Left renal pelvis (tissue), 4 donors: ENCODE measurements around the gene TPRG1L. TPM values are rescaled to one million over a fixed set of nuclear protein-coding genes. Genes with fewer than 3 reads are reported as not detected.
"Not testable (repeated sequence)": the region's sequence is repeated elsewhere in the genome, so short reads cannot be mapped to it uniquely, and the experiment has no call there.

Source experiments
- DNase-seq, 4 donors: peaks; one replicate each; pipeline ENCODE4 v3.0.0-alpha.2; 2013; ENCODE audit warnings: low read depth in 4 of 4, low spot score in 3 of 4
- polyA plus RNA-seq, 4 donors: library from polyadenylated mRNA; unstranded; fragments of 120-200 nt; gene quantifications; one replicate each; pipeline ENCODE4 v1.2.1, GENCODE V29; 2013; ENCODE audit not compliant: insufficient read length in 4 of 4

The TPRG1L gene
- polyA plus RNA-seq, 4 donors: 35.9 to 45.0 (median 40.6) TPM

GRCh38 chr1:3607703-3608065, 17.1 kb upstream of the TPRG1L start:
- DNase-seq: no peak

- no peak for DNase-seq
These were observed 16.7 kb upstream of the TPRG1L start for GRCh38 chr1:3608154-3608553.

- no peak for DNase-seq
These were observed 15.6 kb upstream of the TPRG1L start for GRCh38 chr1:3609016-3609768.

- DNase-seq: no peak
These were observed 14.9 kb upstream of the TPRG1L start for GRCh38 chr1:3609769-3610526.

GRCh38 chr1:3610527-3611169, 14.2 kb upstream of the TPRG1L start:
- DNase-seq: no peak

DNA sequence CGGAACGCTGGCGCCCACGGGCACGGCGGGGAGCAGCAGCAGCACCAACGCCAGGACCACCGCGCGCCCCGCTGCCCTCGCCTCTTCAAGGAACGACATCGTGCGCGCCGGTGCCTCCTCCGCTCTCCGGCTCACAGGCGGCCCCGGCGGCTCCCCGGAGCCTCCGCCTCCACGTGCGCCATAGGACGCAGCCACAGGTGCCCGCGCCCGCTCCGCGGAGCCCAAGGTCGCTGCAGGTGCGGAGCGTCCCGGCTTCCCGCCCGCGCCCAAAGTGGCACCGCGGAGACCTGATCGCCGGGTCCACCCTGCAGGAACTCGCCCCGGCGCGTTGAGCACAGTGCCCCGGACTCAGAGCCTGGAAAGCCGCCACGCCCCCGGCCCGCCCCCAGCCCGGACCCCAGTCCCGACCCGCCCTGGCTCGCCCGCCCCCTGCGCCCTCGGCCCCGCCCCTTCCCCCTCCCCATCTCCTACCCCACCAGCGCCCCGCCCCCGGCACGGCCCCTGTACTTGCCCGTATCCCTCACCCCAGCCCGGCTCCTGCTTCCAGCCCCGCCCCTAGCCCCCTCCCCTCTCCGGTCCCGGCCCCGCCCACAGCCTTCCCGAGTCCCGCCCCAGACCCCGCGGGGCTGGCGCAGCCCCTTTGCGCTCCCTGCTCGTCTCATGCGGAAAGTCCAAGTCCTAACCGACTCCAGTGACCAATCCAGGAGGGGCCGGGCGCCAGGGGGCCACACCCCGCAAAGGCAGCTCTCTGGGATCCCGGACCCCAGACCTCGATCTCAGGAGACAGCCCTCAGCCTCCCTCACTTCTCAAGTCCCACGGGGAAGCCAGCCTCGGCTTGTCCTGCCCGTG, 13.4 kb upstream of the TPRG1L start, which contains the start of gene MEGF6:
Gene MEGF6 (minus strand): TSS at position 339 of the 850 bp plus-strand sequence. CDS start 240 bp downstream, at position 99.
- DNase-seq: peak in 2 of 4 donors; percentile 65 to 75

GRCh38 chr1:3612123-3612522, 12.7 kb upstream of the TPRG1L start:
- DNase-seq: no peak

DNA sequence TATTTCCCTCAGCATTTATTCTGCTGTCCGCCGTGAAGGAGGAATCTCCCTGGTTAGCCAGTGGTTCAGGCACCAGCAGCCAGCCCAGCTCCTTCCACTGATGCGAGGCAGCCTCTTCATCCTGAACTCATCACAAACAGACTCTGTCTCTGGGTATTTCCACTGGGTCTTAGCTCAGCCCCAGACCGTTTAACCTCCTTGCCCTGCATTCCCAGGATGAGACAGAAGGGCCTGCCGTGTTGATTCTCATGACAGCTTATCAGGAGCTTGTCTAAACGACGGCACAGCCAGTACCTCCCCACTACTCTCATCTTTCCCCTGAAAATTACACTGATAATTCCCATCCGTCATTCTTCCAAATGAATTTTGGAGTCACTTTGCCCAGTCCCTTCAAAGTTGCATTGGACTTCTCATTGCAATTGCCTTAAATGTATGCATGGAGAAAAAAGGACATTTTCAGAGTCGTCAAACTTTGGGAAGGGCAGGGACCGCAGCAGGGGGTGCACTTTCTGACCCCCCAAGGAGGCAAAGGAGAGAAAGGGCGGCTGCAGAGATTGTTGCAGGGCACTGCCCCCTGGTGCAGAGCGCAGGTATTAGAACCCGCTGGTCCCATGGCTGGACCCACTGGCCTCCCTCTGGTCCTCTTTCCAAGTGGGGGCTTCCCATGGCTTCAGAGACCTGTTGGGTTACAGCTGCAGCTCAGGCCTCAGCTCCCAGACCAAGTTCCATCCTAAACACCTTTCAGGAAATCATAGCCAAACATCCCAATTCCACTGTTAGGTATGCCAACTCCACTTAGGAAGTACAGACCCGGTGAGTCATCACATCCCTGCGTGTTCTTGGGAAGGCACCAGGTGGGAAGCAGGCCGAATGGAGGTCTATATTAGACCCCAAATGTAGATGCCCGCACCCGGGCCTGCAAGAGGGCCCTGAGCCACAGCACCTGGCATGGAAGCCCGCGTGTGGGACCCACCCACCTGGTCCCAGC, 9.8 kb upstream of the TPRG1L start:
- no peak for DNase-seq

DNA sequence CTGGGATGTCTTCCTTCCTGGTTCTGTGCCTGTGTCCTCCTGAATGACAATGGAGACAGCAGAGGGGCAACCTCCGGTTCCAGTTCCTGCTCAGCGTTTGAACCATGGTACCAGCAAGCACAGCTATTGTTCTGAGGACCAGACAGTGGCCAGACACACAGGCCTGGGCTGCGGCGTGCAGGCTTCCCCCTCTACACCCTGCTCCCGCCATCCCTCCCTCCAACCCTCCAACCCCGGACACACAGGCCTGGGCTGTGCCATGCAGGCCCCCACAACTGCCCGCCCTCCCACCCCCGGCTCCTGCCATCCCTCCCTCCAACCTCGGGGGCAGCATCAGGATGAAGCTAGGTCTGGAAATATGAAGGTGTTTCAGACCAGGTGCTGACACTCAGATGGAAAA, 8.0 kb upstream of the TPRG1L start:
- DNase-seq: no peak

GRCh38 chr1:3617806-3618345, 6.9 kb upstream of the TPRG1L start:
- no peak for DNase-seq

DNA sequence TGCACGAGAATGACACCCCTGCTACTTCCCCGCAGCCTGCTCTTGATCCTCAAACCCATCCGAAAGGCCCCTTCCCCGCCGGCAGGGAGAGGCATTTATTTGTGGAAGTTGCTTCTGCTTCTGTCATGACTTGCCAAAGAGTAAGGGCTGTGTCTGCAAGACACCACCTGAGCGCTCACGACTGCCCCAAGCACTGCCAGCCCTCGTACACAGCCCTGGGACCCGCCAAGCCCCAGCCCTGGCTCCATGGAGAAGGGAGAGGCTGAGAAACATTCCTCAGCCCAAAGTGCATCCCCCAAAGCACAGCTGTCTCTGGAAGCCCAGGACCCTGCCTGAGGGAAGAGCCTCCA, 6.3 kb upstream of the TPRG1L start:
- no peak for DNase-seq

DNA sequence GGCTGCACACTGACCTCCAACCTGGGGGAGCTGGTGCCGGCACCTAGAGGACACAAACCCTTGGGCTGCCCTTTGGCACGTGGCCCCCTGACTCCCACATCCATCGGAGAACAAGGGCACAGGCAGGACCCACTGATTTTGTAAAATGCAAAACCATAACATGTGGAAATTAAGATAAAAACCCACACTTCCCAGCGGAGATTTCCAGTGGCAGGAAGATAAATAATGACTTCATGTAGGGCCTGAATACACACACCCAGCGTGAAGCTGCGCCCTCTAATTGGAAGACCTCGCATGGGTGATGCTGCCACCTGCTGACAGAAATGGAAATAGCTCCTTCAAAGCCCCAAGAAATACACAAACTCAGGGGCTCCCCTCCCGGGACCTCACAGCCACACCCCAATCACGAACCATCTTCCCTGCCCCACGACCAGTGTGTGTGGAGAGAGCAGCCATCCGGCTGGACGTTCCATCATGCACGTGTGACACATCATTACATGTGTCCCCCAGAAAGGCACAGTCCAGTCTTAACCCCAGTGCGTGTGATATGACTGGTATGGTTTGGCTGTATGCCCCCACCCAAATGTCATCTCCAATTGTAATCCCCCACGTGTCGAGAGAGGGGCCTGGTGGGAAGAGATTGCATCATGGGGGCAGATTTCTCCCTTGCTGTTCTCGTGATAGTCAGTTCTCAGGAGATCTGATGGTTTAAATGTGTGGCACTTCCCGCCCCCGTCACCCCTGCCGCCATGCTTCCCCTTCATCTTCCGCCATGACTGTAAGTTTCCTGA, 5.7 kb upstream of the TPRG1L start:
- peak in 1 of 4 donors; percentile 60 for DNase-seq

DNA sequence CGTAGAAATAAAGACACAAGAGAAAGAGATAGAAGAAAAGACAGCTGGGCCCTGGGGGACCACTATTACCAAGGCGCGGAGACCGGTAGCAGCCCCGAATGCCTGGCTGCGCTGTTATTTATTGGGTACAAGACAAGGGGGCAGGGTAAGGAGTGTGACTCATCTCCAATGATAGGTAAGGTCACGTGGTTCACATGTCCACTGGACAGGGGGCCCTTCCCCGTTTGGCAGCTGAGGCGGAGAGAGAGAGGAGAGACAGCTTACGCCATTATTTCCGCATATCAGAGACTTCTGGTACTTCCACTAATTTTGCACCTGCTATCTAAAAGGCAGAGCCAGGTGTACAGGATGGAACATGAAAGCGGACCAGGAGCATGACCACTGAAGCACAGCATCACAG, 4.1 kb upstream of the TPRG1L start:
- DNase-seq: no peak

DNA sequence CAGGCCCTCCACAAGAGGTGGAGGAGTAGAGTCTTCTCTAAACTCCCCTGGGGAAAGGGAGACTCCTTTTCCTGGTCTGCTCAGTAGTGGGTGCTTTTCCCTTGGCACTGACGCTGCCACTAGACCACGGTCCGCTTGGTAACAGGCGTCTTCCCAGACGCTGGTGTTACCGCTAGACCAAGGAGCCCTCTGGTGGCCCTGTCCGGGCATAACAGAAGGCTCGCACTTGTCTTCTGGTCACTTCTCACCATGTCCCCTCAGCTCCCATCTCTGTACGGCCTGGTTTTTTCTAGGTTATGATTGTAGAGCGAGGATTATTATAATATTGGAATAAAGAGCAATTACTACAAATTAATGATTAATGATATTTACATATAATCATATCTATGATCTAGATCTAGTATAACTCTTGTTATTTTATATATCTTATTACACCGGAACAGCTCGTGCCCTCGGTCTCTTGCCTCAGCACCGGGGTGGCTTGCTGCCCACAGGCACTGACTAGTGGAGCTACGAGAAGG, 3.6 kb upstream of the TPRG1L start:
- DNase-seq: not testable (repeated sequence)

DNA sequence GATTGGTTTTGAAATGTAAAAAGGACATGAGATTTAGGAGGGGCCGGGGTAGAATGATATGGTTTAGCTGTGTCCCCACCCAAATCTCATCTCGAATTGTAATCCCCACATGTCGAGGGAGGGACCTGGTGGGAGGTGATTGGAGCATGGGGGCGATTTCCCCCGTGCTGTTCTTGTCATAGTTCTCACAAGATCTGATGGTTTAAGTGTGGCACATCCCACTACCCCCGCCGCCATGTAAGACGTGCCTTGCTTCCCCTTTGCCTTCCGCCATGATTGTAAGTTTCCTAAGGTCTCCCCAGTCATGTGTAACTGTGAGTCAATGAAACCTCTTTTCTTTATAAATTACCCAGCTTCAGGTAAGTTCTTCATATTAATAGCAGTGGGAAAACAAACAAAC, 2.7 kb upstream of the TPRG1L start:
- not testable (repeated sequence) for DNase-seq

DNA sequence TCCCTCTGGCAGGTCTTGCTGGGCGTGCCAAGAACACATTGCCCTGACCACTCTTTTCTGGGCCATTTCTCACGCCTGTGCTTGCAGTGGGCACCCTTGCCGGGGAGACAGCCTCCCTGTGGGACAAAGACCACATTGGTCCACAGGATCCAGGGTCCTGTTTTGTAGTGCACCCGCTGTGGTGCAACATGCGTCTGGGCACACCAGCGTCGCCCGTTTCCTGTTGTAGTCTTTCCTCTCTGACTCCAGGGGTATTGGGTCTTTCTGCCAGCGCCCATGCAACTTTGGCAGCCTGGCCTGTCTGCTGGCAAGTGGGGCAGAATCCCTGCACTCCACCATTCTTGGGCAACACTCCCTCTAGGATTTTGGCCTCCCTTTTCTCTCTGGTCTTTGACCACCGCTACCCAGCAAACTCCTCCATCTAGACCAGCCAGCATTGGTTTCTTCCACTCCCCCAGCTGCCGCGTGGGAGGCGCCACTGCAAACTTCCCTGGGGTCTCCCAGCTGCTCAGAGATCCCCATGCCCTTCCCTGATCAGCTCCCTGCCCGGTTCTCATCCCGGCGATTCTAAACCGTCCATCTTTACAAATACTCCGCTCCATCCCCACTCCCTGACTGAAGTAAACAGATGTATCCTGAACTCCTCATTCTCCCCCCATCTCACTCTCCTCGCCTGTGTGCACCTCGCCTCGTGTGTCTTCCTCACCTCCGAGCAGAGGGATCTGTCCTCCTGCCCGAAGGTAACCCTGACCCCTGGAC, 1.2 kb upstream of the TPRG1L start:
- DNase-seq: no peak

GRCh38 chr1:3625151-3625907, 514 bp downstream of the TPRG1L start:
- no peak for DNase-seq
